Measurements from ENCODE around the gene B4GALNT2. TPM values are rescaled to one million over a fixed set of nuclear protein-coding genes. Genes with fewer than 3 reads are reported as not detected.
"Not testable (repeated sequence)": the region's sequence is repeated elsewhere in the genome, so short reads cannot be mapped to it uniquely, and the experiment has no call there.

B4GALNT2 gene
- polyA plus RNA-seq, 1 donor from 2014 or later, result not detected

- Histone ChIP-seq H3F3A (ENCODE audit: insufficient read depth, low read length, poor library complexity, severe bottlenecking) (no peaks in the 10 kb centered on the region), H3K9me3 (ENCODE audit: low read length) (no peaks in the 10 kb centered on the region), H3K4me3 (ENCODE audit: low read length) (no peak overlapping the region), H3K9ac (ENCODE audit: low read length) (no peak overlapping the region), H3K27ac (ENCODE audit: low read length) (no peak overlapping the region), H2AFZ (ENCODE audit: low read depth, low read length) (no peak overlapping the region), H3K4me2 (ENCODE audit: low read length) (no peak overlapping the region), H3K27me3 (ENCODE audit: insufficient read depth, low read depth, low read length) (no peaks in the 10 kb centered on the region), H3K9me2 (ENCODE audit: insufficient read depth, low read length) (no peaks in the 10 kb centered on the region), H3K79me2 (replicated peaks; ENCODE audit: insufficient read depth, low read length) (no peaks in the 10 kb centered on the region), H4K20me1 (ENCODE audit: insufficient read depth) (no peaks in the 10 kb centered on the region), H3K36me3 (ENCODE audit: insufficient read depth, low read length) (no peaks in the 10 kb centered on the region)
- no peak for TF ChIP-seq TAF1 (IDR thresholded peaks at IDR 0.05; ENCODE audit: low read depth)
- TF ChIP-seq CTCF (IDR thresholded peaks at IDR 0.05; ENCODE audit: poor library complexity, severe bottlenecking), result no peak
- no peak for TF ChIP-seq REST (IDR thresholded peaks at IDR 0.05; ENCODE audit: borderline replicate concordance)
- TF ChIP-seq POLR2AphosphoS5 (IDR thresholded peaks at IDR 0.05), result no peak
- no peak for TF ChIP-seq EZH2 (IDR thresholded peaks at IDR 0.05; ENCODE audit: borderline replicate concordance, insufficient read depth, low read length, poor library complexity, severe bottlenecking)
- no peak for TF ChIP-seq EP300 (conservative IDR thresholded peaks at IDR 0.05; ENCODE audit: poor library complexity, severe bottlenecking)
- TF ChIP-seq RAD21 (conservative IDR thresholded peaks at IDR 0.05), result no peak
- TF ChIP-seq MXI1 (conservative IDR thresholded peaks at IDR 0.05; ENCODE audit: poor library complexity, severe bottlenecking), result no peak
- TF ChIP-seq SMC3 (conservative IDR thresholded peaks at IDR 0.05; ENCODE audit: poor library complexity), result no peak
Observed at GRCh38 chr17:49170216-49170615, 37.6 kb downstream of the B4GALNT2 start.

- H3K9me2 ChIP-seq (ENCODE audit: insufficient read depth, low read length); H3K9ac ChIP-seq (ENCODE audit: low read length); H3K36me3 ChIP-seq (ENCODE audit: insufficient read depth, low read length); H3K4me2 ChIP-seq (ENCODE audit: low read length); H3K4me3 ChIP-seq (ENCODE audit: low read length); H2AFZ ChIP-seq (ENCODE audit: low read depth, low read length); H3K27me3 ChIP-seq (ENCODE audit: insufficient read depth, low read depth, low read length); H4K20me1 ChIP-seq (ENCODE audit: insufficient read depth); H3K27ac ChIP-seq (ENCODE audit: low read length); H3F3A ChIP-seq (ENCODE audit: insufficient read depth, low read length, poor library complexity, severe bottlenecking); H3K79me2 ChIP-seq (replicated peaks; ENCODE audit: insufficient read depth, low read length); H3K9me3 ChIP-seq (ENCODE audit: low read length): not testable (repeated sequence)
Observed at GRCh38 chr17:49170711-49171110, 38.1 kb downstream of the B4GALNT2 start.

DNA sequence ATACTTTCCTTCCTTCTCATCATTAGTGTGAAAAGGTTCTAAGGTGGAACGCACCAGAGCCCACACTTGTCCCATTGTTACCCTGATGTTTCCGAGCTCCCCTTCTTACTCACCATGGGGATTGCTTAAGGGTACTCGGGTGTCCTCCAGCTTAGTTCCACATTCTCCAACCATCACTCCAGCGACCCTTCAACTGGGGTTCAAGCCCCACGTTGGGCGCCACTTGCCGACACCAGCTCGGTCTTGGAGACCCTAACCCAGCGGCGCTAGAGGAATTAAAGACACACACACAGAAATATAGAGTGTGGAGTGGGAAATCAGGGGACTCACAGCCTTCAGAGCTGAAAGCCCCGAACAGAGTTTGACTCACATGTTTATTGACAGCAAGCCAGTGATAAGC lies 43.4 kb downstream of the B4GALNT2 start:
- H4K20me1 ChIP-seq (ENCODE audit: insufficient read depth); H3K27ac ChIP-seq (ENCODE audit: low read length); H3F3A ChIP-seq (ENCODE audit: insufficient read depth, low read length, poor library complexity, severe bottlenecking); H2AFZ ChIP-seq (ENCODE audit: low read depth, low read length); H3K4me2 ChIP-seq (ENCODE audit: low read length); H3K27me3 ChIP-seq (ENCODE audit: insufficient read depth, low read depth, low read length); H3K9me2 ChIP-seq (ENCODE audit: insufficient read depth, low read length); H3K9me3 ChIP-seq (ENCODE audit: low read length); H3K9ac ChIP-seq (ENCODE audit: low read length); H3K79me2 ChIP-seq (replicated peaks; ENCODE audit: insufficient read depth, low read length); H3K36me3 ChIP-seq (ENCODE audit: insufficient read depth, low read length); H3K4me3 ChIP-seq (ENCODE audit: low read length): not testable (repeated sequence)
